Mucosa of stomach (tissue), 1 donor: ENCODE results near the gene PTPRK.

Experiments used
- H3K27me3 ChIP-seq: one replicate; pipeline ENCODE4 v1.7.0; 2013; ENCODE audit warnings: mild to moderate bottlenecking, low read length; ENCODE audit not compliant: control insufficient read depth, insufficient read depth
- H3K36me3 ChIP-seq: one replicate; pipeline ENCODE4 v1.7.0; 2013; ENCODE audit warnings: low read length; ENCODE audit not compliant: control insufficient read depth, insufficient read depth
- H3K4me1 ChIP-seq: one replicate; pipeline ENCODE4 v1.7.0; 2013; ENCODE audit warnings: mild to moderate bottlenecking, low read length; ENCODE audit not compliant: control insufficient read depth, insufficient read depth
- H3K4me3 ChIP-seq: one replicate; pipeline ENCODE4 v1.7.0; 2013; ENCODE audit warnings: low read length
- H3K9ac ChIP-seq: one replicate; pipeline ENCODE4 v1.7.0; 2013; ENCODE audit warnings: mild to moderate bottlenecking, low read length, moderate library complexity
- H3K9me3 ChIP-seq: one replicate; pipeline ENCODE4 v1.7.0; 2013; ENCODE audit warnings: mild to moderate bottlenecking, low read length, moderate library complexity; ENCODE audit not compliant: control insufficient read depth
- donor health status: Pancreatic carcinoma.

Gene PTPRK

GRCh38 chr6:127950566-127951145 lies 569.7 kb downstream of the PTPRK start:
- no peak overlapping the region for H3K4me3 ChIP-seq
- H3K9me3 ChIP-seq = no peaks in the 10 kb centered on the region
- H3K36me3 ChIP-seq = no peaks in the 10 kb centered on the region
- no peaks in the 10 kb centered on the region for H3K4me1 ChIP-seq
- no peaks in the 10 kb centered on the region for H3K27me3 ChIP-seq
- no peak overlapping the region for H3K9ac ChIP-seq

GRCh38 chr6:127949251-127949650 lies 571.1 kb downstream of the PTPRK start:
- H3K36me3 ChIP-seq = no peaks in the 10 kb centered on the region
- no peak overlapping the region for H3K9ac ChIP-seq
- no peaks in the 10 kb centered on the region for H3K4me1 ChIP-seq
- H3K9me3 ChIP-seq = no peaks in the 10 kb centered on the region
- H3K4me3 ChIP-seq = no peak overlapping the region
- H3K27me3 ChIP-seq = no peaks in the 10 kb centered on the region

GRCh38 chr6:127946388-127946787 lies 574.0 kb downstream of the PTPRK start:
- Histone ChIP-seq H3K9ac (no peak overlapping the region), H3K4me1 (no peaks in the 10 kb centered on the region), H3K36me3 (no peaks in the 10 kb centered on the region), H3K27me3 (no peaks in the 10 kb centered on the region), H3K4me3 (no peak overlapping the region), H3K9me3 (no peaks in the 10 kb centered on the region)

- no peak overlapping the region for H3K9ac ChIP-seq
- no peaks in the 10 kb centered on the region for H3K27me3 ChIP-seq
- H3K4me3 ChIP-seq = no peak overlapping the region
- H3K9me3 ChIP-seq = no peaks in the 10 kb centered on the region
- H3K4me1 ChIP-seq = no peaks in the 10 kb centered on the region
- no peaks in the 10 kb centered on the region for H3K36me3 ChIP-seq
Measured at GRCh38 chr6:127945434-127946097, 574.8 kb downstream of the PTPRK start.

- Histone ChIP-seq H3K4me3 (no peak overlapping the region), H3K9me3 (no peaks in the 10 kb centered on the region), H3K9ac (no peak overlapping the region), H3K4me1 (no peaks in the 10 kb centered on the region), H3K36me3 (no peaks in the 10 kb centered on the region), H3K27me3 (no peaks in the 10 kb centered on the region)
Measured at GRCh38 chr6:127941228-127941627, 579.2 kb downstream of the PTPRK start.

- Histone ChIP-seq H3K4me1 (no peaks in the 10 kb centered on the region), H3K9ac (no peak overlapping the region), H3K27me3 (no peaks in the 10 kb centered on the region), H3K36me3 (no peaks in the 10 kb centered on the region), H3K9me3 (no peaks in the 10 kb centered on the region), H3K4me3 (no peak overlapping the region)
Measured at GRCh38 chr6:127939442-127940066, 580.8 kb downstream of the PTPRK start.

GRCh38 chr6:127938701-127939100 lies 581.7 kb downstream of the PTPRK start:
- H3K9me3 ChIP-seq = no peaks in the 10 kb centered on the region
- no peaks in the 10 kb centered on the region for H3K4me1 ChIP-seq
- no peak overlapping the region for H3K9ac ChIP-seq
- H3K36me3 ChIP-seq = no peaks in the 10 kb centered on the region
- H3K27me3 ChIP-seq = no peaks in the 10 kb centered on the region
- no peak overlapping the region for H3K4me3 ChIP-seq

- Histone ChIP-seq H3K9me3 (peaks cover 3% of the 10 kb centered on the region), H3K4me3 (no peak overlapping the region), H3K4me1 (no peaks in the 10 kb centered on the region), H3K9ac (no peak overlapping the region), H3K36me3 (no peaks in the 10 kb centered on the region), H3K27me3 (no peaks in the 10 kb centered on the region)
Measured at GRCh38 chr6:127937747-127938146, 582.7 kb downstream of the PTPRK start.

GRCh38 chr6:127937102-127937501 lies 583.3 kb downstream of the PTPRK start:
- Histone ChIP-seq H3K4me3 (no peak overlapping the region), H3K36me3 (no peaks in the 10 kb centered on the region), H3K27me3 (no peaks in the 10 kb centered on the region), H3K4me1 (no peaks in the 10 kb centered on the region), H3K9ac (no peak overlapping the region), H3K9me3 (peaks cover 6% of the 10 kb centered on the region)

- H3K36me3 ChIP-seq = no peaks in the 10 kb centered on the region
- H3K9ac ChIP-seq = no peak overlapping the region
- no peak overlapping the region for H3K4me3 ChIP-seq
- H3K9me3 ChIP-seq = peaks cover 6% of the 10 kb centered on the region
- no peaks in the 10 kb centered on the region for H3K27me3 ChIP-seq
- H3K4me1 ChIP-seq = no peaks in the 10 kb centered on the region
Measured at GRCh38 chr6:127934956-127935355, 585.4 kb downstream of the PTPRK start.

GRCh38 chr6:127933852-127934840 lies 586.3 kb downstream of the PTPRK start:
- Histone ChIP-seq H3K9ac (no peak overlapping the region), H3K9me3 (peaks cover 6% of the 10 kb centered on the region), H3K4me1 (no peaks in the 10 kb centered on the region), H3K27me3 (no peaks in the 10 kb centered on the region), H3K4me3 (no peak overlapping the region), H3K36me3 (no peaks in the 10 kb centered on the region)

- Histone ChIP-seq H3K9me3 (peaks cover 6% of the 10 kb centered on the region), H3K4me3 (no peak overlapping the region), H3K9ac (no peak overlapping the region), H3K36me3 (no peaks in the 10 kb centered on the region), H3K27me3 (no peaks in the 10 kb centered on the region), H3K4me1 (no peaks in the 10 kb centered on the region)
Measured at GRCh38 chr6:127933137-127933536, 587.3 kb downstream of the PTPRK start.
